Astrocyte of the cerebellum (primary cell): Measurements from ENCODE around the gene PDZD2.
A peak's percentile ranks its signal among the peaks of the same experiment; 100 is the strongest.

Experiments
- DNase-seq: peaks from one replicate; pipeline ENCODE4 v3.0.0-alpha.2; 2011; ENCODE audit warnings: low read depth
- H3K4me3 ChIP-seq: 2 replicates; pipeline ENCODE4 v1.5.1; 2011; ENCODE audit warnings: mild to moderate bottlenecking, low read depth, low read length, moderate library complexity
- CTCF ChIP-seq: IDR thresholded peaks from 2 replicates; pipeline ENCODE4 v1.5.1; 2012; ENCODE audit warnings: low read length, low read depth, moderate library complexity, mild to moderate bottlenecking; ENCODE audit errors: missing control alignments
- in situ Hi-C: cut with HindIII; loops from 2 replicates; pipeline ENCODE4 v1.10.0; 2017; ENCODE audit warnings: low sequenced_read_pairs

The PDZD2 gene

GRCh38 chr5:31819926-31820516 is 181.1 kb downstream of the PDZD2 start:
- no peak overlapping the region for H3K4me3 ChIP-seq
- no peak for TF ChIP-seq CTCF
- in situ Hi-C loops: loop anchor here (25.0 kb wide), 1 partner anchor 233 kb away; no protein-coding TSS in a partner anchor
- DNase-seq: no peak

- peak; percentile 14 for TF ChIP-seq CTCF
- no peak overlapping the region for H3K4me3 ChIP-seq
- DNase-seq: no peak
- in situ Hi-C loops: loop anchor here (25.0 kb wide), 1 partner anchor 236 kb away; no protein-coding TSS in a partner anchor
These were observed 184.5 kb downstream of the PDZD2 start for GRCh38 chr5:31823472-31823871.

- TF ChIP-seq CTCF: no peak
- in situ Hi-C loops: loop anchor here (5.0 to 25.0 kb wide), 3 partner anchors 62 to 272 kb away; no protein-coding TSS in a partner anchor
- no peak overlapping the region for H3K4me3 ChIP-seq
- no peak for DNase-seq
These were observed 186.1 kb downstream of the PDZD2 start for GRCh38 chr5:31824869-31825517.

GRCh38 chr5:31825518-31826068 is 186.7 kb downstream of the PDZD2 start:
- in situ Hi-C loops: loop anchor here (5.0 kb wide), 2 partner anchors 62 to 272 kb away; no protein-coding TSS in a partner anchor
- peak; percentile 55 for DNase-seq
- no peak overlapping the region for H3K4me3 ChIP-seq
- peak; percentile 70 for TF ChIP-seq CTCF

- in situ Hi-C loops: loop anchor here (5.0 kb wide), 2 partner anchors 59 to 269 kb away; no protein-coding TSS in a partner anchor
- peak; percentile 35 for DNase-seq
- H3K4me3 ChIP-seq: no peak overlapping the region
- TF ChIP-seq CTCF: no peak
These were observed 188.9 kb downstream of the PDZD2 start for GRCh38 chr5:31827867-31828266.

GRCh38 chr5:31832966-31833365 is 194.0 kb downstream of the PDZD2 start:
- in situ Hi-C loops: no loop called here
- no peak for DNase-seq
- TF ChIP-seq CTCF: no peak
- no peak overlapping the region for H3K4me3 ChIP-seq
